PFSK-1 (cell line): ENCODE results near the gene NAXD.

Experiments used
- FOXP2 ChIP-seq: optimal IDR thresholded peaks from 2 replicates; pipeline ENCODE3; 2011; ENCODE audit warnings: borderline replicate concordance, control low read depth, inconsistent platforms; ENCODE audit not compliant: insufficient read depth; ENCODE audit errors: extremely low read length, extremely low read depth
- POLR2AphosphoS5 ChIP-seq: IDR thresholded peaks from 2 replicates; pipeline ENCODE4 v1.6.1; 2012; ENCODE audit warnings: low read depth, mild to moderate bottlenecking, control low read depth, low read length, moderate library complexity
- SIN3A ChIP-seq: IDR thresholded peaks from 2 replicates; pipeline ENCODE4 v1.6.1; 2012; ENCODE audit warnings: mild to moderate bottlenecking, low read length, moderate library complexity, borderline replicate concordance; ENCODE audit not compliant: insufficient read depth
- TAF1 ChIP-seq: IDR thresholded peaks from 2 replicates; pipeline ENCODE4 v1.6.1; 2012; ENCODE audit warnings: low read length, control low read depth, borderline replicate concordance; ENCODE audit not compliant: insufficient read depth
- TF ChIP-seq, protein P1 (sequence below), 2 experiments: IDR thresholded peaks; 2 replicates each; pipeline versions ENCODE4 v1.6.1 to v1.8.0; 2011 to 2012; ENCODE audit warnings: low read depth in 2 of 2, low read length in 2 of 2, control low read depth in 1 of 2, inconsistent platforms in 1 of 2, mild to moderate bottlenecking in 1 of 2, moderate library complexity in 1 of 2; ENCODE audit not compliant: insufficient read depth in 1 of 2

DNA sequence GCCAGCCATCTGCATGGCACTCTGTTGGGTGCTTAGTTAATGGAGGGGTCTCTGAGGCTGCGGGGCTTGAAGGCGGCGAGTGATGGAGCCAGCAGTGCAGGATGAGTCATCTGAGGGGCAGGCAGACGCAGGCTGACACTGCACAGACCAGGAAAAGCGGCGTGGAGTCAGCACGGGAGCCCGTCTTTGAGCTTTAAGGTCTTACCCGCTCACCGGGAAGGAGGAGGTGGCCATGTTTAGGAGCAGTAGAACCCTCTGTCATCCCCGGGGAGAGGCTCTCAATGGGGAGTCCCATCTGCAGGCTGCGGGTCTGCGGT lies 13.1 kb downstream of the NAXD start:
- TF ChIP-seq FOXP2 (no peak), TAF1 (no peak), POLR2AphosphoS5 (no peak), SIN3A (no peak)
- TF ChIP-seq, protein P1, sequence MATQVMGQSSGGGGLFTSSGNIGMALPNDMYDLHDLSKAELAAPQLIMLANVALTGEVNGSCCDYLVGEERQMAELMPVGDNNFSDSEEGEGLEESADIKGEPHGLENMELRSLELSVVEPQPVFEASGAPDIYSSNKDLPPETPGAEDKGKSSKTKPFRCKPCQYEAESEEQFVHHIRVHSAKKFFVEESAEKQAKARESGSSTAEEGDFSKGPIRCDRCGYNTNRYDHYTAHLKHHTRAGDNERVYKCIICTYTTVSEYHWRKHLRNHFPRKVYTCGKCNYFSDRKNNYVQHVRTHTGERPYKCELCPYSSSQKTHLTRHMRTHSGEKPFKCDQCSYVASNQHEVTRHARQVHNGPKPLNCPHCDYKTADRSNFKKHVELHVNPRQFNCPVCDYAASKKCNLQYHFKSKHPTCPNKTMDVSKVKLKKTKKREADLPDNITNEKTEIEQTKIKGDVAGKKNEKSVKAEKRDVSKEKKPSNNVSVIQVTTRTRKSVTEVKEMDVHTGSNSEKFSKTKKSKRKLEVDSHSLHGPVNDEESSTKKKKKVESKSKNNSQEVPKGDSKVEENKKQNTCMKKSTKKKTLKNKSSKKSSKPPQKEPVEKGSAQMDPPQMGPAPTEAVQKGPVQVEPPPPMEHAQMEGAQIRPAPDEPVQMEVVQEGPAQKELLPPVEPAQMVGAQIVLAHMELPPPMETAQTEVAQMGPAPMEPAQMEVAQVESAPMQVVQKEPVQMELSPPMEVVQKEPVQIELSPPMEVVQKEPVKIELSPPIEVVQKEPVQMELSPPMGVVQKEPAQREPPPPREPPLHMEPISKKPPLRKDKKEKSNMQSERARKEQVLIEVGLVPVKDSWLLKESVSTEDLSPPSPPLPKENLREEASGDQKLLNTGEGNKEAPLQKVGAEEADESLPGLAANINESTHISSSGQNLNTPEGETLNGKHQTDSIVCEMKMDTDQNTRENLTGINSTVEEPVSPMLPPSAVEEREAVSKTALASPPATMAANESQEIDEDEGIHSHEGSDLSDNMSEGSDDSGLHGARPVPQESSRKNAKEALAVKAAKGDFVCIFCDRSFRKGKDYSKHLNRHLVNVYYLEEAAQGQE (IDR thresholded peaks at IDR 0.05; ENCODE audit: insufficient read depth in 1 of 2, low read depth in 2 of 2, low read length in 2 of 2), result no peak
